Neutrophil (primary cell): ENCODE results near the gene MICU2.

ENCODE experiments used
- H3K27ac ChIP-seq: fragments of 200-600 bp; sonication (generic); 2 replicates; pipeline ENCODE4 v1.5.1; 2016; ENCODE audit warnings: mild to moderate bottlenecking, moderate library complexity
- H3K27me3 ChIP-seq: fragments of 200-600 bp; sonication (generic); 2 replicates; pipeline ENCODE4 v1.6.0; 2016; ENCODE audit warnings: mild to moderate bottlenecking
- H3K36me3 ChIP-seq: fragments of 200-600 bp; sonication (generic); 2 replicates; pipeline ENCODE4 v1.5.1; 2017
- H3K4me1 ChIP-seq, 2 experiments: fragments of 200-600 bp in 1 of 2; sonication (generic) in 1 of 2; 1 replicate in 1 of 2; 2 replicates in 1 of 2; pipeline versions ENCODE4 v1.5.1 to v1.6.1; 2013 to 2016; ENCODE audit warnings: low read depth in 1 of 2, low read length in 1 of 2, mild to moderate bottlenecking in 1 of 2, moderate library complexity in 1 of 2; ENCODE audit not compliant: control insufficient read depth in 1 of 2, insufficient read depth in 1 of 2
- H3K4me3 ChIP-seq, 2 experiments: fragments of 200-600 bp in 1 of 2; sonication (generic) in 1 of 2; 1 replicate in 1 of 2; 2 replicates in 1 of 2; pipeline ENCODE4 v1.5.1; 2013 to 2016; ENCODE audit warnings: low read depth in 1 of 2, low read length in 1 of 2, mild to moderate bottlenecking in 1 of 2, moderate library complexity in 1 of 2
- H3K9me3 ChIP-seq: fragments of 200-600 bp; sonication (generic); 2 replicates; pipeline ENCODE4 v1.5.1; 2016
- TF ChIP-seq, protein P1 (sequence below): fragments of 200-600 bp; sonication (generic); IDR thresholded peaks from 2 replicates; pipeline ENCODE4 v1.5.1; 2016; ENCODE audit warnings: antibody characterized with exemption

The MICU2 gene

DNA sequence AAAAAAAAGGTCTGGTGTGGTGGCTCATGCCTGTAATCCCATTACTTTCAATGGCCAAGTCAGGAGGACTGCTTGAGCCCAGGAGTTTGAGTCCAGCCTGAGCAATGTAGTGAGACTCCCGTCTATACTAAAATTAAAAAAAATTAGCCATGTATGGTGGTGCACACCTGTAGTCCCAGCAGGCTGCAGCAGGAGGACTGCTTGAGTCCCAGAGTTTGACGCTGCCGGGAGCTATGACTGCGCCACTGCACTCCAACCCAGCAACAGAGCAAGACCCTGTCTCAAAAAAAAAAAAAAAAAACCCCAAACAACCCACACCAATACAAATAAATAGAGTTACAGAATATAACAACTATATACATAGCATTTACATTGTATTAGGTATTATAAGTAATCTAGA lies 65.7 kb downstream of the MICU2 start:
- TF ChIP-seq, protein P1, sequence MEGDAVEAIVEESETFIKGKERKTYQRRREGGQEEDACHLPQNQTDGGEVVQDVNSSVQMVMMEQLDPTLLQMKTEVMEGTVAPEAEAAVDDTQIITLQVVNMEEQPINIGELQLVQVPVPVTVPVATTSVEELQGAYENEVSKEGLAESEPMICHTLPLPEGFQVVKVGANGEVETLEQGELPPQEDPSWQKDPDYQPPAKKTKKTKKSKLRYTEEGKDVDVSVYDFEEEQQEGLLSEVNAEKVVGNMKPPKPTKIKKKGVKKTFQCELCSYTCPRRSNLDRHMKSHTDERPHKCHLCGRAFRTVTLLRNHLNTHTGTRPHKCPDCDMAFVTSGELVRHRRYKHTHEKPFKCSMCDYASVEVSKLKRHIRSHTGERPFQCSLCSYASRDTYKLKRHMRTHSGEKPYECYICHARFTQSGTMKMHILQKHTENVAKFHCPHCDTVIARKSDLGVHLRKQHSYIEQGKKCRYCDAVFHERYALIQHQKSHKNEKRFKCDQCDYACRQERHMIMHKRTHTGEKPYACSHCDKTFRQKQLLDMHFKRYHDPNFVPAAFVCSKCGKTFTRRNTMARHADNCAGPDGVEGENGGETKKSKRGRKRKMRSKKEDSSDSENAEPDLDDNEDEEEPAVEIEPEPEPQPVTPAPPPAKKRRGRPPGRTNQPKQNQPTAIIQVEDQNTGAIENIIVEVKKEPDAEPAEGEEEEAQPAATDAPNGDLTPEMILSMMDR: no peak
- Histone ChIP-seq H3K4me1 (no peaks in the 10 kb centered on the region), H3K27me3 (no peaks in the 10 kb centered on the region), H3K27ac (no peak overlapping the region), H3K4me3 (no peak overlapping the region), H3K9me3 (no peaks in the 10 kb centered on the region), H3K36me3 (peaks cover 11% of the 10 kb centered on the region)

- no peaks in the 10 kb centered on the region for H3K9me3 ChIP-seq
- H3K27me3 ChIP-seq: no peaks in the 10 kb centered on the region
- H3K36me3 ChIP-seq: peaks cover 11% of the 10 kb centered on the region
- H3K4me3 ChIP-seq: no peak overlapping the region
- TF ChIP-seq, protein P1: no peak
- H3K27ac ChIP-seq: no peak overlapping the region
- no peaks in the 10 kb centered on the region for H3K4me1 ChIP-seq
These were observed 66.9 kb downstream of the MICU2 start for GRCh38 chr13:21537105-21537504.

DNA sequence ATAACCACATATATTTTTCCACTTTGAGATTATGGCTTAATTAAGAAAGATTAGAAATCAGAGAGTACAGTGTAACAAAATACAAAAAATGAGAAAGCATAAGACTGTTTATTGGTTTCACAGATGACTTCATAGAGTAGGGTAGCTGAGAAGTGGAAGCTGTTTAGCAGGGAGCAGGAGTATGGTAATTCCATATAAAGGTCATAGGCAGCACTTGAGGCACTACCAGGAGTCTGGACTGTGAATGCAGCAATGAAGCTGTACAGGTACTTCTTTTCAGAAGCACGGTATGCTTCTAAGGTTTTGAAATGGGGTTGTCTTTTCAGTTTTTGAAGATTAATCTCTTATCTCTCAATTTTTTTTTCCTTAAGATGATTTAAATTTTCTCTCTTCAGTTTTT lies 69.2 kb downstream of the MICU2 start:
- Histone ChIP-seq H3K4me1 (no peaks in the 10 kb centered on the region), H3K4me3 (no peak overlapping the region), H3K27me3 (no peaks in the 10 kb centered on the region), H3K36me3 (peaks cover 11% of the 10 kb centered on the region), H3K9me3 (no peaks in the 10 kb centered on the region), H3K27ac (no peak overlapping the region)
- TF ChIP-seq, protein P1: no peak

- Histone ChIP-seq H3K4me1 (no peaks in the 10 kb centered on the region), H3K36me3 (peaks cover 4% of the 10 kb centered on the region), H3K27ac (no peak overlapping the region), H3K27me3 (no peaks in the 10 kb centered on the region), H3K9me3 (no peaks in the 10 kb centered on the region), H3K4me3 (no peak overlapping the region)
- TF ChIP-seq, protein P1: no peak
These were observed 72.5 kb downstream of the MICU2 start for GRCh38 chr13:21531455-21531854.

DNA sequence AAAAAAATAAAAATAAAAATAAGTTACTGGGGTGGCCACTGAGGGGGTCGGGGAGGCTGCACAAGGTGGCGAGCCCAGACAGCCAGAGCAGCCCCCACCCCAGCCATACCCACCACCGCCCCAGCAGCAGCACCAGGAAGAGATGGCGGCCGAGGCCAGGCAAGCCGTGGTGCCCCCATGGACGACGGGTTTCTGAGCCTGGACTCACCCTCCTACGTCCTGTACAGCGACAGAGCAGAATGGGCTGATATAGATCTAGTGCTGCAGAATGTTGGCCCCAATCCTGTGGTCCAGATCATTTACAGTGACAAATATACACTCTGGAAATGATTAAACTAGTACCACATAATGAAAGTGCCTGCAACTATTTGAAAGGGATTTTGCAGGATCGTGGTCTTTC lies 73.3 kb downstream of the MICU2 start:
- H3K27ac ChIP-seq: no peak overlapping the region
- peaks cover 4% of the 10 kb centered on the region for H3K36me3 ChIP-seq
- TF ChIP-seq, protein P1: no peak
- H3K9me3 ChIP-seq: no peaks in the 10 kb centered on the region
- no peaks in the 10 kb centered on the region for H3K4me1 ChIP-seq
- H3K4me3 ChIP-seq: no peak overlapping the region
- no peaks in the 10 kb centered on the region for H3K27me3 ChIP-seq
